HEK293T (cell line): ENCODE measurements around the gene CHAF1A.

Experiments used
- FOXK2 ChIP-seq: fragments of 450-650 bp; IDR thresholded peaks from 2 replicates; pipeline ENCODE4 v1.6.1; 2016; ENCODE audit warnings: mild to moderate bottlenecking
- L3MBTL2 ChIP-seq: fragments of 450-650 bp; conservative IDR thresholded peaks from 2 replicates; pipeline ENCODE4 v1.6.1; 2016; ENCODE audit warnings: mild to moderate bottlenecking
- TARDBP ChIP-seq: fragments of 450-650 bp; IDR thresholded peaks from 2 replicates; pipeline ENCODE4 v1.6.1; 2016

- TF ChIP-seq L3MBTL2 (no peak), FOXK2 (no peak), TARDBP (no peak)
Measured at GRCh38 chr19:4363571-4364304, 38.7 kb upstream of the CHAF1A start.
